Measurements from ENCODE around the gene PRDM16. TPM values are rescaled to one million over a fixed set of nuclear protein-coding genes. Genes with fewer than 3 reads are reported as not detected.
A peak's percentile ranks its signal among the peaks of the same experiment; 100 is the strongest.

Gene PRDM16
- total and polyA plus RNA-seq, 2 of the 13 experiments (the other 11 are each of a cell fraction or from before 2014, with no cell fraction given), result 0.15 to 0.81 TPM

GRCh38 chr1:3472088-3472850, 403.3 kb downstream of the PRDM16 start (continued):
- TF ChIP-seq, protein P1, sequence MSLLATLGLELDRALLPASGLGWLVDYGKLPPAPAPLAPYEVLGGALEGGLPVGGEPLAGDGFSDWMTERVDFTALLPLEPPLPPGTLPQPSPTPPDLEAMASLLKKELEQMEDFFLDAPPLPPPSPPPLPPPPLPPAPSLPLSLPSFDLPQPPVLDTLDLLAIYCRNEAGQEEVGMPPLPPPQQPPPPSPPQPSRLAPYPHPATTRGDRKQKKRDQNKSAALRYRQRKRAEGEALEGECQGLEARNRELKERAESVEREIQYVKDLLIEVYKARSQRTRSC (CRISPR knock-in tag; IDR thresholded peaks at IDR 0.05; ENCODE audit: low read depth), result no peak
- TF ChIP-seq, protein P2, sequence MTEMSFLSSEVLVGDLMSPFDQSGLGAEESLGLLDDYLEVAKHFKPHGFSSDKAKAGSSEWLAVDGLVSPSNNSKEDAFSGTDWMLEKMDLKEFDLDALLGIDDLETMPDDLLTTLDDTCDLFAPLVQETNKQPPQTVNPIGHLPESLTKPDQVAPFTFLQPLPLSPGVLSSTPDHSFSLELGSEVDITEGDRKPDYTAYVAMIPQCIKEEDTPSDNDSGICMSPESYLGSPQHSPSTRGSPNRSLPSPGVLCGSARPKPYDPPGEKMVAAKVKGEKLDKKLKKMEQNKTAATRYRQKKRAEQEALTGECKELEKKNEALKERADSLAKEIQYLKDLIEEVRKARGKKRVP (CRISPR knock-in tag; IDR thresholded peaks at IDR 0.05), result no peak
- TF ChIP-seq GATA4 (IDR thresholded peaks at IDR 0.05; ENCODE audit: borderline replicate concordance, low read depth), result no peak

- peaks cover 10 to 14% of the 10 kb centered on the region in 2 experiments; a peak in 3 of 5 replicates for H3K36me3 ChIP-seq (replicated peaks in 1 of 2; ENCODE audit: control insufficient read depth in 1 of 2, insufficient read depth in 2 of 2, low read length in 2 of 2)
- ATAC-seq (no peak), FAIRE-seq (no peak), DNase-seq (ENCODE audit: low spot score) (no peak)
- no TSS peak for BruUV-seq (replicated peaks)
- TF ChIP-seq PRMT3 (CRISPR knock-in tag; IDR thresholded peaks at IDR 0.05; ENCODE audit: borderline replicate concordance, low read depth) (no peak), AGO2 (optimal IDR thresholded peaks at IDR 0.05; ENCODE audit: low read depth, low read length) (peak; percentile 59), RBFOX2 (IDR thresholded peaks at IDR 0.05; ENCODE audit: low read depth, low read length) (0 out of 2 replicates have a peak, but pooled peaks have one; percentile 41)
- no peak overlapping the region for H3K9ac ChIP-seq (ENCODE audit: insufficient read depth, low read depth, low read length)
- no peaks in the 10 kb centered on the region for H3K79me2 ChIP-seq (ENCODE audit: insufficient read depth, low read length)
- ChIA-PET CTCF (ENCODE audit: low intra/inter-chr PET ratio, low total read pairs) (interaction anchor here (3.4 kb wide), 1 partner anchor 20 kb away, joined by 57 read pairs; the partner anchor contains the start of gene ARHGEF16), POLR2A (interaction anchor here (3.2 kb wide), 1 partner anchor 15 kb away, joined by 282 read pairs; the partner anchor contains the start of gene ARHGEF16)
- peaks cover 26% of the 10 kb centered on the region for H3K4me1 ChIP-seq (ENCODE audit: insufficient read depth, low read length)
- no peak overlapping the region for H3K4me3 ChIP-seq (replicated peaks in 1 of 3; ENCODE audit: insufficient read depth in 1 of 3, low read depth in 2 of 3, low read length in 3 of 3)
- WGBS (ENCODE audit: low lambda C conversion rate), result 100% methylated on average over 10 of the region's 17 CpGs
- H2AFZ ChIP-seq (ENCODE audit: low read length), result no peak overlapping the region
- no peaks in the 10 kb centered on the region for H3K27me3 ChIP-seq (ENCODE audit: control insufficient read depth in 1 of 2, insufficient read depth in 2 of 2, low read length in 2 of 2)
- in situ Hi-C loops (cut with HindIII; ENCODE audit: extremely low pct_ligation_motif_present, low pct_unique_long_range_greater_than_20kb), result no loop called here
- H4K20me1 ChIP-seq (ENCODE audit: insufficient read depth, low read length), result no peaks in the 10 kb centered on the region
- no peaks in the 10 kb centered on the region for H3K9me3 ChIP-seq (ENCODE audit: low read length)
- H3K27ac ChIP-seq (ENCODE audit: extremely low read length, insufficient read depth, low read length), result no peak overlapping the region
- intact Hi-C loops (cut with micrococcal nuclease; ENCODE audit: unreplicated experiment), result no loop called here
- H3K4me2 ChIP-seq (ENCODE audit: low read depth, low read length), result no peak overlapping the region
Observed at GRCh38 chr1:3472906-3473305, 403.9 kb downstream of the PRDM16 start.
